Trophoblast cell (in vitro differentiated cells and primary cell): ENCODE data around the gene ANK2.

Source experiments
- DNase-seq, 2 donors: peaks; one replicate each; pipeline ENCODE4 v3.0.0-alpha.2; 2016
- H2AFZ ChIP-seq: 2 replicates; pipeline ENCODE4 v1.6.1; 2013; ENCODE audit warnings: low read length, moderate library complexity, mild to moderate bottlenecking; ENCODE audit not compliant: insufficient read depth, poor library complexity
- H2AK5ac ChIP-seq: 2 replicates; pipeline ENCODE4 v1.6.1; 2013; ENCODE audit warnings: mild to moderate bottlenecking, low read length
- H2BK120ac ChIP-seq: 2 replicates; pipeline ENCODE4 v1.6.1; 2013; ENCODE audit warnings: low read length, mild to moderate bottlenecking, moderate library complexity; ENCODE audit not compliant: insufficient read depth, poor library complexity
- H2BK12ac ChIP-seq: 2 replicates; pipeline ENCODE4 v1.6.1; 2013; ENCODE audit warnings: mild to moderate bottlenecking, low read length, moderate library complexity
- H2BK5ac ChIP-seq: 2 replicates; pipeline ENCODE4 v1.6.1; 2013; ENCODE audit warnings: low read length, low read depth, moderate library complexity, mild to moderate bottlenecking; ENCODE audit not compliant: poor library complexity
- H3K14ac ChIP-seq: 2 replicates; pipeline ENCODE4 v1.6.1; 2013; ENCODE audit warnings: mild to moderate bottlenecking, low read length
- H3K18ac ChIP-seq: 2 replicates; pipeline ENCODE4 v1.6.1; 2013; ENCODE audit warnings: mild to moderate bottlenecking, low read length
- H3K23ac ChIP-seq: 2 replicates; pipeline ENCODE4 v1.6.1; 2013; ENCODE audit warnings: low read length
- H3K27ac ChIP-seq: 2 replicates; pipeline ENCODE4 v1.5.1; 2013; ENCODE audit warnings: low read depth, mild to moderate bottlenecking, inconsistent platforms, low read length, moderate library complexity
- H3K27me3 ChIP-seq: 2 replicates; pipeline ENCODE4 v1.6.1; 2013; ENCODE audit warnings: inconsistent platforms, mild to moderate bottlenecking, low read length, moderate library complexity; ENCODE audit not compliant: insufficient read depth
- H3K36me3 ChIP-seq, 2 experiments: 1 replicate in 1 of 2; 2 replicates in 1 of 2; pipeline ENCODE4 v1.6.1; 2013; ENCODE audit warnings: low read length in 2 of 2, mild to moderate bottlenecking in 2 of 2, moderate library complexity in 1 of 2; ENCODE audit not compliant: insufficient read depth in 2 of 2, control insufficient read depth in 1 of 2
- H3K4ac ChIP-seq: 2 replicates; pipeline ENCODE4 v1.6.1; 2013; ENCODE audit warnings: low read depth, mild to moderate bottlenecking, low read length, moderate library complexity
- H3K4me1 ChIP-seq, 2 experiments: 1 replicate in 1 of 2; 2 replicates in 1 of 2; pipeline ENCODE4 v1.6.1; 2013; ENCODE audit warnings: low read length in 2 of 2, mild to moderate bottlenecking in 2 of 2, moderate library complexity in 1 of 2; ENCODE audit not compliant: insufficient read depth in 2 of 2, control insufficient read depth in 1 of 2
- H3K4me2 ChIP-seq: 2 replicates; pipeline ENCODE4 v1.6.1; 2013; ENCODE audit warnings: inconsistent platforms, mild to moderate bottlenecking, low read length, moderate library complexity
- H3K4me3 ChIP-seq: 2 replicates; pipeline ENCODE4 v1.5.1; 2013; ENCODE audit warnings: mild to moderate bottlenecking, low read depth, low read length, inconsistent platforms
- H3K79me1 ChIP-seq: one replicate; pipeline ENCODE4 v1.6.1; 2013; ENCODE audit warnings: low read length
- H3K79me2 ChIP-seq: 2 replicates; pipeline ENCODE4 v1.6.1; 2013; ENCODE audit warnings: low read length, mild to moderate bottlenecking; ENCODE audit not compliant: control insufficient read depth, insufficient read depth, poor library complexity
- H3K9ac ChIP-seq: 2 replicates; pipeline ENCODE4 v1.6.1; 2013; ENCODE audit warnings: mild to moderate bottlenecking, low read length
- H3K9me3 ChIP-seq: 2 replicates; pipeline ENCODE4 v1.6.1; 2013; ENCODE audit warnings: low read depth, mild to moderate bottlenecking, control low read depth, inconsistent platforms, low read length; ENCODE audit not compliant: insufficient read depth
- H4K12ac ChIP-seq: 2 replicates; pipeline ENCODE4 v1.6.1; 2013; ENCODE audit warnings: low read depth, mild to moderate bottlenecking, low read length, moderate library complexity
- H4K8ac ChIP-seq: 2 replicates; pipeline ENCODE4 v1.6.1; 2013; ENCODE audit warnings: low read depth, mild to moderate bottlenecking, low read length, moderate library complexity
- H4K91ac ChIP-seq: one replicate; pipeline ENCODE4 v1.6.1; 2013; ENCODE audit warnings: low read depth, mild to moderate bottlenecking, low read length, moderate library complexity
- WGBS: extraction: QIAGEN DNeasy Blood & Tissue Kit; methylation state at CpG from one replicate; pipeline ENCODE4 v1.1.7; 2013; ENCODE audit warnings: missing lambda C conversion rate; ENCODE audit not compliant: insufficient read length, insufficient coverage; ENCODE audit errors: extremely low coverage; 5-methylcytosine and 5-hydroxymethylcytosine counted together

The ANK2 gene

GRCh38 chr4:113090954-113091353 is 41.5 kb downstream of the ANK2 start:
- H3K4ac ChIP-seq: no peak overlapping the region
- no peaks in the 10 kb centered on the region for H3K4me1 ChIP-seq
- no peak overlapping the region for H3K4me2 ChIP-seq
- H3K9ac ChIP-seq: no peak overlapping the region
- H3K23ac ChIP-seq: no peak overlapping the region
- DNase-seq: no peak
- no peak overlapping the region for H3K14ac ChIP-seq
- H2AK5ac ChIP-seq: no peak overlapping the region
- no peak overlapping the region for H4K8ac ChIP-seq
- no peak overlapping the region for H2AFZ ChIP-seq
- H3K79me1 ChIP-seq: no peaks in the 10 kb centered on the region
- no peaks in the 10 kb centered on the region for H3K27me3 ChIP-seq
- no peak overlapping the region for H3K18ac ChIP-seq
- H3K27ac ChIP-seq: no peak overlapping the region
- no peak overlapping the region for H4K12ac ChIP-seq
- H2BK120ac ChIP-seq: no peak overlapping the region
- no peak overlapping the region for H4K91ac ChIP-seq
- no peak overlapping the region for H2BK5ac ChIP-seq
- no peaks in the 10 kb centered on the region for H3K9me3 ChIP-seq
- H3K79me2 ChIP-seq: no peaks in the 10 kb centered on the region
- no peaks in the 10 kb centered on the region for H3K36me3 ChIP-seq
- no peak overlapping the region for H2BK12ac ChIP-seq
- H3K4me3 ChIP-seq: no peak overlapping the region

GRCh38 chr4:113094331-113094730 is 44.9 kb downstream of the ANK2 start:
- no peak overlapping the region for H3K18ac ChIP-seq
- no peaks in the 10 kb centered on the region for H3K4me1 ChIP-seq
- H4K8ac ChIP-seq: no peak overlapping the region
- WGBS: no CpG with 5 or more reads among the region's 5 CpGs
- no peaks in the 10 kb centered on the region for H3K36me3 ChIP-seq
- H3K27me3 ChIP-seq: no peaks in the 10 kb centered on the region
- H3K79me2 ChIP-seq: no peaks in the 10 kb centered on the region
- H3K79me1 ChIP-seq: no peaks in the 10 kb centered on the region
- no peak overlapping the region for H3K4me3 ChIP-seq
- H2BK120ac ChIP-seq: no peak overlapping the region
- H2BK12ac ChIP-seq: no peak overlapping the region
- H2BK5ac ChIP-seq: no peak overlapping the region
- H2AFZ ChIP-seq: no peak overlapping the region
- H3K4ac ChIP-seq: no peak overlapping the region
- no peak overlapping the region for H4K12ac ChIP-seq
- H3K14ac ChIP-seq: no peak overlapping the region
- H3K9me3 ChIP-seq: no peaks in the 10 kb centered on the region
- no peak overlapping the region for H3K27ac ChIP-seq
- H2AK5ac ChIP-seq: no peak overlapping the region
- H3K4me2 ChIP-seq: no peak overlapping the region
- no peak overlapping the region for H3K23ac ChIP-seq
- no peak overlapping the region for H4K91ac ChIP-seq
- H3K9ac ChIP-seq: no peak overlapping the region
- DNase-seq: no peak

GRCh38 chr4:113094802-113095201 is 45.3 kb downstream of the ANK2 start:
- Histone ChIP-seq H2BK12ac (no peak overlapping the region), H3K9ac (no peak overlapping the region), H4K91ac (no peak overlapping the region), H2BK120ac (no peak overlapping the region), H4K8ac (no peak overlapping the region), H3K79me2 (no peaks in the 10 kb centered on the region), H3K27ac (no peak overlapping the region), H3K4ac (no peak overlapping the region), H2BK5ac (no peak overlapping the region), H3K4me1 (no peaks in the 10 kb centered on the region), H3K36me3 (no peaks in the 10 kb centered on the region), H3K23ac (no peak overlapping the region), H3K27me3 (no peaks in the 10 kb centered on the region), H3K18ac (no peak overlapping the region), H3K79me1 (no peaks in the 10 kb centered on the region), H3K14ac (no peak overlapping the region), H4K12ac (no peak overlapping the region), H3K4me2 (no peak overlapping the region), H3K9me3 (no peaks in the 10 kb centered on the region), H3K4me3 (no peak overlapping the region), H2AK5ac (no peak overlapping the region), H2AFZ (no peak overlapping the region)
- peak in 1 of 2 donors; percentile 5 for DNase-seq

GRCh38 chr4:113101669-113102068 is 52.2 kb downstream of the ANK2 start:
- Histone ChIP-seq H3K79me2 (no peaks in the 10 kb centered on the region), H2BK120ac (no peak overlapping the region), H3K9ac (no peak overlapping the region), H2AK5ac (no peak overlapping the region), H4K8ac (no peak overlapping the region), H3K27ac (no peak overlapping the region), H2AFZ (no peak overlapping the region), H4K91ac (no peak overlapping the region), H3K4me3 (no peak overlapping the region), H3K79me1 (no peaks in the 10 kb centered on the region), H4K12ac (no peak overlapping the region), H3K23ac (no peak overlapping the region), H3K14ac (no peak overlapping the region), H3K9me3 (no peaks in the 10 kb centered on the region), H2BK5ac (no peak overlapping the region), H3K27me3 (no peaks in the 10 kb centered on the region), H3K4me1 (no peaks in the 10 kb centered on the region), H2BK12ac (no peak overlapping the region), H3K18ac (no peak overlapping the region), H3K4ac (no peak overlapping the region), H3K36me3 (no peaks in the 10 kb centered on the region), H3K4me2 (no peak overlapping the region)
- DNase-seq: peak in 1 of 2 donors; percentile 12
- WGBS: no CpG with 5 or more reads among the region's 1 CpG

- no peak overlapping the region for H3K23ac ChIP-seq
- no peak overlapping the region for H3K27ac ChIP-seq
- no peaks in the 10 kb centered on the region for H3K79me1 ChIP-seq
- H3K36me3 ChIP-seq: no peaks in the 10 kb centered on the region
- no peaks in the 10 kb centered on the region for H3K27me3 ChIP-seq
- no peak overlapping the region for H3K14ac ChIP-seq
- H4K91ac ChIP-seq: no peak overlapping the region
- no peak overlapping the region for H4K8ac ChIP-seq
- no peak overlapping the region for H3K4me2 ChIP-seq
- no peak overlapping the region for H2AFZ ChIP-seq
- no peak overlapping the region for H3K4me3 ChIP-seq
- H3K79me2 ChIP-seq: no peaks in the 10 kb centered on the region
- H3K9ac ChIP-seq: no peak overlapping the region
- H3K4me1 ChIP-seq: no peaks in the 10 kb centered on the region
- H4K12ac ChIP-seq: no peak overlapping the region
- no peak overlapping the region for H2BK5ac ChIP-seq
- no peak overlapping the region for H3K18ac ChIP-seq
- H3K9me3 ChIP-seq: no peaks in the 10 kb centered on the region
- H2BK12ac ChIP-seq: no peak overlapping the region
- H2BK120ac ChIP-seq: no peak overlapping the region
- no peak overlapping the region for H3K4ac ChIP-seq
- H2AK5ac ChIP-seq: no peak overlapping the region
- no peak for DNase-seq
- no CpG with 5 or more reads among the region's 1 CpG for WGBS
Observed at GRCh38 chr4:113103556-113103955, 54.1 kb downstream of the ANK2 start.
